Measurements from ENCODE around the gene LENEP.

The LENEP gene, protein sequence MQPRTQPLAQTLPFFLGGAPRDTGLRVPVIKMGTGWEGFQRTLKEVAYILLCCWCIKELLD

DNA sequence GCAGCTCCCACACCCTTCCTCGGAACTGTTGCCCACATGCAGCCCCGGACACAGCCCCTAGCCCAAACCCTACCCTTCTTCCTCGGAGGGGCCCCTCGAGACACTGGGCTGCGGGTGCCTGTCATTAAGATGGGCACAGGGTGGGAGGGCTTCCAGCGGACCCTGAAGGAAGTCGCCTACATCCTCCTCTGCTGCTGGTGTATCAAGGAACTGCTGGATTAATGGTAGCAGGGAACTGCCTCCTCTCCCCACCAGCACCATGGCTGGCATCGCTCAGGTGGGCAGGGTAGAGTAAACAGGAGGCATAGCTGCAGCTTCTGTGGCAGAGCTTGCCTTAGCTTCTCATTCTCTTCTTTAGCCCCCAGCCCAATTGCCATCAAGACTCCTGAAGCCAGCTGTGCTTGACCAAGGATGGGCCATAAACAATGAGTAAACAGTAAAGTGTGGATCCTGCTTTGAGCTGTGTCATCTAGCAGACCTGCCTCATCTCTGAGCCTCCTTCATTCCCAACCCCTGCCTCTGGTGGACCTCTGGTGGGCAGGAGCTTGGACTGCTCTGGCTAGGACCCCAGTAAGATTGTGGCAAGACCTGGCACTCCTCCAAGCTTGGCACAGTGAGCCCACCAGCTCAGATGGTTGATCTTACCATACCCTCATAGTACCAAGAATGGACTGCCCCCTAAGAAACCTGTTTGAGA is at the start of gene LENEP:
Gene LENEP, plus strand, starts transcription at position 15 of the 697 bp plus-strand sequence. Its CDS starts 22 bp downstream, at position 37.
- no peak for DNase-seq (ENCODE audit: low spot score)

DNA sequence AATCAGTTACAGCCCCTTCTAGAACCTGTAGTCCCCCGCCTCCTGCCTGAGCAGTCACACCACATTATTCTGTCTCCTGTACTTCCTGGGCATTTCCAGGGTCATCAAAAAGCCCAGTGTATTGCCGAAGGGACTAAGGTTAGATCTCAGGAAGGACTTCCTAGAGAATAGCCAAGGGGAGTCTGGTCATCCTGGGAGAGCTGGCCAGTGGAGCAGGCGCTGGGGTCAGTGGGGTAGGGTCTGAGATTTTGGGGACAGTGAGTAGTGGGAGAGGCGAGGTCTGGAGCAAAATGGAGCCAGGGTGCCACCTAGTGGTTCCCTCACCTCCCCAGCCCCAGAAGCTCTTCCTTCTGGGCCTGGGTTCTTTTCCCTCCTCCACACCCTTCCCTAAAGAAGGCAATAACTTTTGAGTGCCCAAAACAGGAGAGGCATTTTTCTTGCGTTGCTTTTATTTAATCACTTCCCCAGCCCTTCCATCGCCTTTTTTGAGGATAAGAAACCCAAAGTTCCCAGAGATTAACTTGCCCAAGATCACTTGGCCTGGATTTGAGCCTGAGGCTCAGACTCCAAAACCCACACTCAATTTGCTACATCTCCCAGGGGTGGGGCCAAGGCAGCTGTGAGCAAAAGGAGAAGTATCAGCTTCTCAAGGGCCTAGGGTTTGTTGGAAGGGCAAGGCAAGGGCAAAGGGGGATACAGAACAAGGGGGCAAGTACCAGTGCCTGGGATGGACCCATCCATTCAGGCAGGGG is 49.6 kb upstream of the LENEP start:
- peak; percentile 62 for DNase-seq (ENCODE audit: low spot score)

DNA sequence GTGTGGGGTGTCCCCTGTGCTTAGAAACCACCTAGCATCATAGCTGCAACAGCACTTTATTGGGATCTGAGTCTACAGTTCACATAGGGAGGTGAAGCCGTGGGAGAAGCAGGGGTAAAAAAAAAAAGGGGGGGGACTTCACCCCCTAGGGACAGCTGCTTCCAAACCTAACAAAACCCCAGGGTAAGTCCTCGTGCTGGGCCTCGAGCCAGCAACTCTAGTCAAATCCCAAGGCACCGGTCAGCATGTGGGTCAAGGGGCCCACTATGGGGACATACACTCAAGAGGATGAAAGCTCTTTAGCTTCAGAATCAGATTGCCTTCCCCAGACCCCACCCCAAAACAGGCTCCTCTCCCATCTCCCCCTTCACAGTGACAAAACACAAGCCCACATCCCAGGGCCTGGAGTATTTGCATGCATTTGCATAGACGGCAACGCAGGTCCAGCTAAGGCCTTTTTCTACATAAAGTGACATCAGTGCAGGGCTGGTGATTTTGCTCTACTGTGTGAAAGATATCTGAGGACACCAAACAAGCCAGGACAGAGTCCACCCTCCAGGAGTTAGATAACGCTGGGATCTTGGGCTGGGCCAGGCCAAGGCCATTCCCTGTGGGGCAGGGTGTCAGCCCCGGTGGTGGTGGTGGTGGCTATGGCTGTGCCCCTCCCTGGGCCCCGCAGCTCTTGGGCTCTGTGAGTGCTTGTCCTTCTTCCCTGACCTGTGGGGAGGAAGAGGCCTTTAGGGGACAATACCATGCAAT is 48.8 kb upstream of the LENEP start:
- DNase-seq (ENCODE audit: low spot score), result no peak

DNA sequence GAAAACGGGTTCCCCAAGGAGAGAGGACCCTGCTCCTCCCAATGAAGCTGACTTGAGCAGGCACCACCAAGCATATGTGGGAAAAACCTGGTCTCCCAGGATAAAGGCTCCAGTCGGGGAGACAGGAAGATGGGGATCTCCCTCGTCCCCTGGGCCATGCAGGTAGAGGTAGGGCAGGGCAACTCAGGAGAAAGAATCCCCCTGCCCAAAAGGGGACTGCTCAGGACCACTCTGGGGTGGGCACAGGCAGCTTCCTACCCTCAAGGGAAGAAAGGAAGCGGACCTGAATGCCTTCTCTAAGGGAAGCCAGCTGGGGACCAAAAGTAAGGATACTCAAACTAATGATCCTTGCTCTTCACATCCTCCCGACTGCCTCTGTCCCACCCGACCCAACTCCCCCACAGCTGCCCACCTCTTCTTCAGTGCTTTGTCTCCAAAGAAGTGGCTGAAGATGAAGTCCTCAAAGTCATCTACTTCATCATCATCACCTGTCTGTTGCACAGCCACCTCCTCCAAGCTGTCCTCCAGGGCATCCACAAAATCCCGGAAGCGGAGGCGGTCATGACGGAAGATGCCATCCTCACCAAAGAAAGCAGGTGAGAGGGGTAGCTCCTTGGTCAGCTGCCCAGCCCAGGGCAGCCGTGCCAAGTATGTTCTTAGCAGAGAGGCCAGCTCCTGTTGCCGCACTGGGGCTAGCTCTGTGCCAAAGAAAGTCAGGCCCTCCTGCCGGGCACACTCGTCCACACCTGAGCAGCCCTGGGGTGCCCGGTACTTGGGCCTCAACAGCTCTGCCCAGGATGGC is 48.0 kb upstream of the LENEP start:
- DNase-seq (ENCODE audit: low spot score), result no peak

DNA sequence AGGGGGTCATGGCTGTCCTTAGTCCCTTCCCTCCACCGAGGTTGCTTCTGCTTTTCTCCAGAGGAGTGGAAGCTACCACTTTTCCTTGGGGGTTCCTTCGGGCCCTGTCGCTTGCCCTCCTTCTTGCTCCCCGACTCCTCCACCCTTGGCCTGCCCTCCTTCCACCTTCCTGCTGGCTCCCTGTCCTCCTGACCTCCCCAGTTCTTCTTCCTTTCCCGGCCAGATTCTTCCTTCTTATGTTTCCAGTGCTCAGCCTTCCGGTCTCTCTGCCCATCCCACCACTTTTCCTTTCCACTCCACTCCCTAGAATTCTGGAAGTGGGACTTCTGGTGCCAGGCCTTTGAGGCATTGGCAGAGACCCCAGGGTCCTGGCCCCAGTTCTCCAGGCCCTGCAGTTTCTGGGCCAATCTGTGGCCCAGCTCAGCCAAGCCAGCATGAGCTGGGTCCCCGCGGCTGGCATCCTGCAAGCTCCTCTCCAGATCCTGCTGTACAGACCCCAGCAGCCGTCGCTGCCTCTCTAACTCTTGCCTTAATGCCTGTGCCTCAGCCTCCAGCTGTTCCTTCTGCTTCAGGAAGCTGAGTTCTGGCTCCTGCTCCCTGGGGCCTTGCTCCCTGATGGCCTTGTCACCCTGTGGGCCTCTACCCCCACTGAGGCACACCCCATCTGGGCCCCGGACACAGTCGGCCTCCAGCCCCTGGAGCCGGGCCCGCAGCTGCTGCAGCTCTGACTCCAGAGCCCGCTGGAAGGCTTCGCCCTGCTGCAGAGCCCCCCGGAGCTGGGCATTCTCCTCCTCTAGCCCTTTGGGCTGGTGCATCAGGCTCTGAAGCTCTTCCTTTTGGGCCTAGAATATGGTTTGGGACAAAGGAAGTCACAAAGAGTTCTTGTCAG is 47.2 kb upstream of the LENEP start:
- no peak for DNase-seq (ENCODE audit: low spot score)

DNA sequence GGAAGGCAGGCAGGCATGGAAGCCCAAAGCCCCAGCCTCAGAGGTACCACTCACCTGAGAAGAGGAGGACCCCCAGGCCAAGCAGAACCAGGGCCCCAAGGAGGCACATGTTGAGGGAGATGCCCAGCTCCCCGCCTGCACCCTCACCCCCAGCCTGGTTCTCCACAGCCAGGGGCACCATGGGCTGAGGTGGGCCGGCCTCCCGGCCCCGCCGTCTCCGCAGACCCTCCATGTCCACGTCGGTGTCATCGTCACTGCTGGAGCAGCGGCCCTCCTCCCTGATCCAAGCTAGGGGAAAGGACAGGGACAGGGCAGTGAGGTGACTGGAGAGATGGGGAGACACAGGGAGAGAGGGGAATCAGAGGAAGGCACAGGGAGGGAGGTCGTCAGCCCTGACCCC is 45.3 kb upstream of the LENEP start:
- DNase-seq (ENCODE audit: low spot score), result no peak

DNA sequence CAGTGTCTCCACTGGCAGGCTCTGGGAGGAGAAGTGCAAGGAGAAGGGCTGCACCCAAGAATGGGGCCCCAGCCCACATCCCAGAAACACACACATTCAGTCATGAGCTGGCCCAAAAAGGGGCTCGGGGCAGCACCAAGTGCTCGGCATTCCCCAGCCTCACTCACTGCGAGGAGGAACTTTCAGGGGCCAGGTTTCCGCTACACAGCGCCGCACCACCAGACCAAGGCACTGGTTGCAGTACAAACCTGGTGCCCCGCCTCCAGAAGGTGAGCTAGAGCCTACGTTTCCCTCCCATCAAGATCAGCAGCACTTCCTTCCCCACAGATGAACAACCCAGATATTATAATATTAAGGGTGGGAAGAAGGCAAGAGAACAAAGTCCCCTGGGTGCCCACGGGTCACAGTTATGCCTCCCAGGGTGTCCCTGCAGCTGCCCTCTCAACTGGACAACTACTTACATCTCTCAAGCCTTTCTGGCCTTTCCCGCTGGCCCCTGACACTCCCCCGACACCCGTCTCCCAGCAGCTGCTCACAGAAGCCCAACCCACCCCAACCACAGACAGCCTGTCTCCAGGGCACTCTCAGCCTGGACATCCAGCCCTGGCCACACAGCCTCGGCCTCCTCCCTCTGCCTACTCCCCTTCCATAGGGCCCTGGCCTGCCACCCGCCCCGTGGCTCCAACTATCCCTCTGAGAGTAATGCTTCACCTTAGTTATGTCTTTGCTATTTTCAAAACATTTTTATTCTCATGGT is 41.3 kb upstream of the LENEP start:
- no peak for DNase-seq (ENCODE audit: low spot score)

DNA sequence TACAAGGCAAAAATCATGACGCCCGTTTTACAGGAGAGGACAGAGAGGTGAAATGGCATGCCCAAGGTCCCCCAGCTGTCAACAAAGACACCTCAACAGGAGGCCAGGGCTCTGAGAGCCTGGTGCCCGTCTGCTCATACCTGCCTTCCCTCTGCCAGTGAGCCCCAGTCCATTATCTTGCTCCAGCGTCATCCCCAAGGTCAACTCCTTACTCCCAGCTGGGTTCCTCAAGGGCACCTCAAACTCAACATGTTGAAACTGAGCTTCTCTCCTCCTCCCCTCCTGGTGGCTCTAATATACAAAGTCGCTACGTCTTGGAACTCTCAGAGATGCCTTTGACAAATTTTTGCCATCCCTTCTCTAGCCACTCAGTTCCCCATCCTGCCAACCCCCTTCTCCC is 40.7 kb upstream of the LENEP start:
- DNase-seq (ENCODE audit: low spot score), result no peak

DNA sequence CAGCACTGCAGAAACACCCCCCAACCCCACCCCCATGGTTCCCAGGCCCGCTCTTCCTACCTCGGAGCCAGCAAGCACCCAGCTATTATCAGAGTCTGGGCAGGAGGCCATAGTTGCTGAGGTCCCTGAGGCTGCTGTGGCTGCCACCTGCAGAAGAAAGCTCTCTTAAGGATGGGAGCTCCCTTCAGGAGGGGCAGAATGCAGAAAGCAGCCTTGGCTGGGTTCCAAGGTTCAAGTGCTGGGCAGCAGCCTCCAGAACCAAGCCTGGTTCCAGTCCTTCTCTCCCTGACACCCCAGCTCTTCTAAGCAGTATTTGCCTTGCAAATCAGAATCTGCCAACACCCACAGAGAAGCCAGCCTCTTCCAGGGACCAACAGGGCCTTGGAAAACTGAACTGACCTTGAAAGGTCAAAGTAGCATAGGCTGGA is 39.8 kb upstream of the LENEP start:
- DNase-seq (ENCODE audit: low spot score), result no peak

DNA sequence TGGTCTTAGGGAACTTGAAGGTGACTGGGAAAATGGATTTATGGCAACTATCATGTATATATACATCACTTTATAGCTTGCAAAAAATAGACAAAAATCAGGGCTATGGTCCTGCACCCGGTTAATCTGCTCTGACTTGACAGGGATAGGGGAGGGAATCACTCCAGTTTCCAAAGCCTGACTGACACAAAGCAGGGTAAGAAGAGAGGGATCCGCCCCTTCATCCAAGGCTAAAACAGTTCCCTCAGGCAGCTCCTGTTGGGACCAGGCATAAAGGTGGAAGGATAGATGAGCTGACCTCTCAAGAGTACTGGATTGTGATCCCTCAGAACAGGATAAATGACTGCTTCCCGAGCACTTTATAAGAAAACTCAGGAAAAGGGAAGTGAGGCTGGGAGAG is 38.8 kb upstream of the LENEP start:
- no peak for DNase-seq (ENCODE audit: low spot score)

DNA sequence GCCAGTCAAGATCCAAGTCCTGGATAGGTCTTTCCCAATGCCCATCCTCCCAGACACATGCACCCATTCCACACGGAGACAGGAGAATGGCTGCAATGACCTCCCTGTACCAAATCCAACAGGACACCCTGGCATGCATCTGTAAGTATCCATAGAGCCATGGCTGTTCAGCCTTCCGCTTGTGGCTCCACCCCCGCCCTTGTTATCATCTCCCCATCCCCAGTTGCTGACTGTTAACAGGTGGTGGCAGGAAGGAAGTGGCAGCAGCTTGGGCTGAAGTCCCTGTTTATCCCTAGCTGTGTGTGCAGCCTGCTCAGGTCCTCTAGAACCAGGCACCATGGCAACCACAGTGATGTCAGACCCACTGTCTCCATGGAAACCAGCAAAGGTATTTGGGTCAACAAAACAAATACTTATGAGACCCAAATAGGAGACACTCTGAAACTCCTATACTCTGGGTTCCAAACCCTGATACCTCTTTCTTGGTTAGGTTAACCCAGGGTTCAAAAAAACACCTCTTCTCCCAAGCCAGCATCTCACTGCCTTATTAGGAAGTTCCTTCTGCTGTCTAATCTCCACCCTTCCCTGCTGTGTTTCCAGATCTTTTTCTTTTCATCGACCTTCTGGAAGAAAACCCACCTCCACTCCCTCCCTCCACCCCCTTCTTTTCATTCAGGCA is 38.2 kb upstream of the LENEP start:
- DNase-seq (ENCODE audit: low spot score), result peak; percentile 66

DNA sequence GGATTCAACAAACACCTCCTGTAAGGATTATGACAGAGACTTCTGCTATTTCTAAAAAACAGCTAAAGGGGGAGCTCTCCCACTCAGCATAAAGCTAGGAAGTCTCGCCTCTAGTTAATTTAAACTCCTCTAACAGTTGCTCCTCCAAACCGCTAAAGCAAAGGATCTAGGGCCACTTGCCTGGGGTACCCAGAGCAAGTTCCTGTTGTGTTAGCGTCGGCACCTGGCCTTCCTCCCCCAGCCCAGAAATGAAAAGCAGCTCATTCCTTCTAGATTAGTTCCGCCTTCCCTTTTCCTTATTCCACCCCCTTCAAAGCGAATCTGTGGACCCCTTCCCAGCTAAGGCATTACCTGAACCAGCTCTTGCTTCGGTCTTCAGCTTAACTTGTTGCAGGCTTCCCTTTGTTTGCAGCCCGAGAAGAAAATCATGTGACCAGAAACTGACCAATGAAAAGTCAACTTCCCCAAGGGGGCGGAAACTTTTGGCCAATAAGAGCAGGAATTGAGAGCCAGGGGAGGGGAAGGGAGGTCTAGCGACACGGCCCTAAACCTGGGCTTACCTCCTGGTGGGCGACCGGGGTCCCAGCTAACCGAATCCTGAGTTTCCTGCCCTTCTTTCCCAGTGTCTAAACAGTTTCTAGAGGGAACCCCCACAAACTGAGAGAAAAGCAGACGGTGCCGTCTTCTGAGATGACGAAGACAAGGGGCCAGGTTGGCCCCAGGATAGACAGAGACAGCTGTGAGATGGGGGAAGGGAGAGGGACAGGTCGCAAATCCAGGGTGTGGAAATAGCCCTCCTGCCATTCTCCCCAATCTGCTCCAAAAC is 37.5 kb upstream of the LENEP start, which contains the start of gene PBXIP1:
Gene PBXIP1, minus strand, starts transcription at position 382 of the 826 bp plus-strand sequence. CDS start 2,378 bp downstream, outside the sequence.
- peak; percentile 94 for DNase-seq (ENCODE audit: low spot score)

DNA sequence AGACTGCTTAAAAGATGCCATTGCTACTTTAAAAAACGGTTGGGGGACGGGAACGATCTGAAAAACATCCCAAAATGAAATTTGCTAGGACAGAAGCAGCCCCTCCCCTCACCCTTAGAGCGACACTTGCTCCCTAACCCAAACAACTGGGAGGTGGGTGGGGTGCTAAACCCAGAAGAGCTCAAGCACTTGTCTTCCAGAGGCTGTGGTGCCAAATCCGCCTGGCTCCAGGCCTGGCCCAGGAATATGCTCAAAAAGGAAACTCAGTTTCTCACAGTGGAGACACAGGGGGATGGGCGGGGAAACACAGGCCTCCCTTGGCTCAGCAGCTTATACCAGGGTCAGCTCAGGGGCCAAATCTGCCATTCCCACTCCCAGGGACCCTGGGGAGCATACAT is 36.8 kb upstream of the LENEP start:
- no peak for DNase-seq (ENCODE audit: low spot score)

DNA sequence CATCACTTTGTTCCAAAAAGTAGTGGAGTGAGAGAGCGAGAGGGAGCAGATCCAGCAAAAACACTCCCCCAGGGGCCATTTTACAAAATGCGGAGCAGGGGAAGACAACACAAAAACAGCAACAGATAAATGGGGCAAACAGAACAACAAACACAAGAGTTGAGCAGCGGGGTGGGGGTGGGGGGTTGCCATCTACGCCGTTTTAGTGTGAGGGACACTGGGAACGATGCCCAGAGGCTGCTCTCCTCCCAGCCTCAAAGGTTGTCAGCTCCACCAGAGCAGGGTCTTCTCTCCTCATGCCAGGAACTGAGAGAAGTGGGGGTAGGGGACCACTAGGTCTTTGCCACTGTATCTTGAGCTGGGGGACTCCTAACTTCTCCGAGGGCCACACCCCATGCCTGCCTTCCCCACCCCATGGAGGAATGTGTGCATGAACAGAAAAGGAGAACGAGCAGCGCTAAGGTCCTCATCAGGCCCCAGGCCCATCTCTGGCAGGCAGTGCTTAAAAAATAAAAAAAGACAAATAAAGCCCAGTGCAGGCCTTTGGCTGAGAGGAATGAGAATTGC is 36.2 kb upstream of the LENEP start:
- DNase-seq (ENCODE audit: low spot score), result no peak

DNA sequence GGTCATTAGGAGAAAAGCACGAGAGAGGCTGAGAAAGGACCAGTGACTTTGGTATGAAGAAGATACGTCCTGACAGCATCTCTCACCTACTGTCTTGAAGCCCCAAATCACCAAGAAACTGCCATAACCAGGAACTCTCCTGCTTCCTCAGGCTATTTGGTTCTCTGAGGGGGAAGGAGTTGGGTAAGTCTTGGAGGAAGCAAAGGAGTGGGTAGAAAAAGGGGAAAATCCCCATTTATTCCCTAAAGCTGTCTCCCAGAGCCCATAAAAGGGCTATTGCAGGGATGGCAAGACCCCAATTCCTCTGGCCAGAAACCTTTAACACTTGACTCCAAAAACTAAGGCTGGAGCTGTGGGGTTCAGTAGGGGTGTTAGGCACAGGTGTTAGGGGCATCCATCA is 35.4 kb upstream of the LENEP start:
- no peak for DNase-seq (ENCODE audit: low spot score)

DNA sequence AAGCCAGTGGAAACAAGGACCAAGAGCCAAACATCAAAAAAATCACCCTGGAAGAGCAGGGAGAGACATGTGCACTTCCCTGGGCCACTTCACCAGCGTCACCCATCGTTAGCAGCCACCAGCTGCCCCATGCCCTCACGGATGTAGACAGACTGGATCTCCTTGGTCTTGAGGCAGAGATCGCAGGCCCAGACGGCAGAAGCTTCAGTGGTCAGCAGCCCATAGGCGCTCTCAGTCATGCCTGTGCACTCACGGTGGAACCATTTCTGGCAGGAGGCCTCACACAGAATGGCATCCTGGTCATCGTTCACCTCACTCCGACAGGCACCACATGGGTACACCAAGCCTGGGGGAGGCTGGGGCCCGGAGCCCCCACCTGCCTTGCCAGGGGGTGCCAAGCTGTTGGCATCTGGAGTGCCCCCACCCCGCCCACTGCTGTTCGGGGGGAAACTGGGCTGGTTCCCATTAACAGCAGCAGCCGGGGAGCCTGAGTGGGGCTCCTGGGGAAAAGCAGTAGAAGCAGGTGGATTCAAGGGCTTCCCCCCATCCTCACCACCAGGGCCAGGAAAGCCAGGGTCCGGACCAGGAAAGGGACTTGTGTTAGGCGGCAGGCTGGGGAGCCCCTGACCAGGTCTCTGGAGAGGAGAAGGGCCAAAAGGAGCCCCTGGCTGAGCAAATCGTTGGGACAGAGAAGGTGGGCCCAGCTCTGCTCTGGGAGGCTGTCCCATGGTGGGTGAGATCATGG is 34.5 kb upstream of the LENEP start:
- no peak for DNase-seq (ENCODE audit: low spot score)

DNA sequence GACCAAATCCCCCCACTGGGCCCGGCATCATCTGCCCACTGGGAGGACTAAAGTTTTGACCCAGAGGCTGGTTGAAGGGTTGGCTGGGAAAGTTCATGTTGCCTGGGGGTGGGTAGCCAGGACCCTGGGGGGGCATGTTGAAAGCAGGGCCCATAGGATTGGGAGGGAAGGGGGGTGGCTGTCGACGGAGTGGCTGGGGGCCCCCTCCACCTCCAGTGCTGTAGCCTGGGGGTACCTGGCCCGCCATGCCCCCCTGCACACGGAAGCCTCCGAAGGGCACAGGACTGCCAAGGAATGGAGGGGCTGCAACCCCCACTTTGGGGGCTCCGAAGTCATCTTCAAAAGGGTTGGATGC is 34.0 kb upstream of the LENEP start:
- no peak for DNase-seq (ENCODE audit: low spot score)
